NT2/D1 (cell line): Measurements from ENCODE around the gene RAB8B.

Experiments
- YY1 ChIP-seq: IDR thresholded peaks from 2 replicates; pipeline ENCODE4 v1.6.1; 2011; ENCODE audit not compliant: insufficient read length, insufficient read depth
- ZNF274 ChIP-seq: IDR thresholded peaks from 2 replicates; pipeline ENCODE4 v1.6.1; 2011; ENCODE audit warnings: mild to moderate bottlenecking, low read depth, low read length

DNA sequence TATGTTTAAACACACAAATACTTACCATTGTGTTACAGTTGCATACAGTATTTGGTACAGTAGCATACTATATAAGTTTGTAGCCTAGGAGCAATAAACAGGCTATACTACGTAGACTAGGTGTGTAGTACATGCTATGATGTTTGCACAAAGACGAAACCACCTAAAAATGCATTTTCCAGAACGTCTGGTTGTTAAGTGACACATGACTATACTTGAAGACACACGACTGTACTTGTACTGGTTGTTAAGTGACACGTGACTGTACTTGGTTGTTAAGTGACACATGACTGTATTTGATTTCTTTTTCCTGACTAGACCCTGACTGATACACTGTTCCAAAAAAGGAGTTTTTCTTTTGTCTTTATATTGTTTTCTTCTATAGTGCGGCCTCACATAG, 34.1 kb downstream of the RAB8B start:
- TF ChIP-seq YY1 (no peak), ZNF274 (no peak)
